NCI-H82 treated with DMSO at 0.1 percent for 48 hours (cell line): ENCODE results near the gene AMMECR1L.
"Not testable (repeated sequence)": the region's sequence is repeated elsewhere in the genome, so short reads cannot be mapped to it uniquely, and the experiment has no call there.

Experiments
- DNase-seq: peaks from one replicate; lab custom pipeline; 2025; ENCODE audit not compliant: unreplicated experiment; lab: John Stamatoyannopoulos, UW

Gene AMMECR1L

GRCh38 chr2:127841466-127842178 lies 44.1 kb downstream of the AMMECR1L start:
- no peak for DNase-seq

- DNase-seq: no peak
Observed at GRCh38 chr2:127840893-127841292, 44.9 kb downstream of the AMMECR1L start.

GRCh38 chr2:127834951-127835350 lies 50.8 kb downstream of the AMMECR1L start:
- DNase-seq: no peak

GRCh38 chr2:127829845-127830246 lies 55.9 kb downstream of the AMMECR1L start:
- DNase-seq: no peak

GRCh38 chr2:127826708-127827107 lies 59.0 kb downstream of the AMMECR1L start:
- DNase-seq: not testable (repeated sequence)

GRCh38 chr2:127826047-127826446 lies 59.7 kb downstream of the AMMECR1L start:
- DNase-seq: no peak

- no peak for DNase-seq
Observed at GRCh38 chr2:127820080-127820668, 65.6 kb downstream of the AMMECR1L start.

GRCh38 chr2:127818794-127819425 lies 66.8 kb downstream of the AMMECR1L start:
- no peak for DNase-seq

GRCh38 chr2:127818241-127818640 lies 67.5 kb downstream of the AMMECR1L start:
- DNase-seq: no peak

- no peak for DNase-seq
Observed at GRCh38 chr2:127814677-127815076, 71.1 kb downstream of the AMMECR1L start.

- DNase-seq: not testable (repeated sequence)
Observed at GRCh38 chr2:127812441-127812840, 73.3 kb downstream of the AMMECR1L start.
